GM18907 (cell line): ENCODE data around the gene ABCD2.
"Not testable (repeated sequence)": the region's sequence is repeated elsewhere in the genome, so short reads cannot be mapped to it uniquely, and the experiment has no call there.

Source experiments
- ATAC-seq: cut with Tn5 transposase; IDR thresholded peaks from one replicate; pipeline ENCODE4 v1.9.1; 2021; ENCODE audit warnings: mild to moderate bottlenecking, moderate library complexity; ENCODE audit not compliant: unreplicated experiment

The ABCD2 gene

GRCh38 chr12:39544211-39544610, 75.4 kb downstream of the ABCD2 start:
- ATAC-seq, result not testable (repeated sequence)

DNA sequence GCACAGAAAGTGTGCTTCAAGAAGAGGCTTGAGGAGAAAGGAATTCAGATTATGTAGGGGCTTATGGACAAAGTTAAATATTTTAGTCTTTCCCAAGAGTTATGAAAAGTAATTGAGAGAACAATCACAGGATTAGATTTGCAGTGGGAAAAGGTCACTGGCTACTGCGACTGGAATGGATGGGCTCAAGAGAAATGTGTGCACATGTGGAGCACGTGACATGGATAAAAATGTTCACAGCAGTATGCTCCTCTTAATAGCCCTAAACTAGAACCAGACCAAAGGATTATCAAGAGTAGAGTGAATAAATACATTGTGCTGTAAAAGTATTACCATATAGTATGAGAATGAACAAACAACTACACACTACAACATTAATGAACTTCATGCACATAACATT, 78.1 kb downstream of the ABCD2 start:
- no peak for ATAC-seq

- no peak for ATAC-seq
These were observed 80.9 kb downstream of the ABCD2 start for GRCh38 chr12:39538679-39539104.

GRCh38 chr12:39533951-39534350, 85.7 kb downstream of the ABCD2 start:
- ATAC-seq, result no peak

GRCh38 chr12:39532448-39532847, 87.2 kb downstream of the ABCD2 start:
- ATAC-seq, result no peak

DNA sequence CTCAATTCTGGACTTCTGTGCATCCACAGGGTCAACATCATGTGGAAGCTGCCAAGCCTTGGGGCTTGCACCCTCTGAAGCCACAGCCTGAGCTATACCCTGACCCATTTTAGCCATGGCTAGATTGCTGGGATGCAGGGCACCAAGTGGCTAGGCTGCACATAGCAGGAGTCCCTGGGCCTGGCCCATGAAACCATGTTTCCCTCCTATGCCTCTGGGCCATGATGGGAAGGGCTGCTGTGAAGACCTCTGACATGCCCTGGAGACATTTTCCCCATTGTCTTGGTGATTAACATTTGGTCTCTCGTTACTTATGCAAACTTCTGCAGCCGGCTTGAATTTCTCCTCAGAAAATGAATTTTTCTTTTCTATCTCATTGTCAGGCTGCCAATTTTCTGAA, 92.6 kb downstream of the ABCD2 start:
- no peak for ATAC-seq

DNA sequence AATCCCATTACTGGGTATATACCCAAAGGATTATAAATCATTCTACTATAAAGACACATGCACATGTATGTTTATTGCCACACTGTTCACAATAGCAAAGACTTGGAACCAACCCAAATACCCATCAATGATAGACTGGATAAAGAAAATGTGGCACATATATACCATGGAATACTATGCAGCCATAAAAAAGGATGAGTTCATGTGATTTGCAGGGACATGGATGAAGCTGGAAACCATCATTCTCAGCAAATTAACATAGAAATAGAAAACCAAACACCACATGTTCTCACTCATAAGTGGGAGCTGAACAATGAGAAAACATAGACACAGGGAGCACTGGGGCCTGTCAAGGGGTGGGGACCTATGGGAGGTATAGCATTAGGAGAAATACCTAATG, 97.4 kb downstream of the ABCD2 start:
- not testable (repeated sequence) for ATAC-seq

GRCh38 chr12:39510001-39510400, 109.6 kb downstream of the ABCD2 start:
- no peak for ATAC-seq

DNA sequence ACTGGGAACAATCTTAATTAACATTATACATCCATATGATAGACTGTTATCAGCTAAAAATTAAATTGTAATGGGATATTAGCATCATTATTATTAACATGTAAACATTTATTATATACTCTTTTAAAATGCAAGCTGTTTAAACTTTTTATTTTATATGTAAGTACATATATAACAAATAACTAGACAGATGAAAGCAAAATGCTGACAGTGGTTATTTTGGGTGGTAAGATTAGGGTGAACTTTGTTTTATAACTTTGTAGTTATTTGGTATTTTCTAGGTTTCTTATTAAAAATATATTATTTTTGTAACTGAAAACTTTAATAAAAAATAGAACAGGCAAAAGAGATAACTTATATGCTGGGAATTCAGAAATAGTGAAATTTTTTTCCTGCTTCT, 114.0 kb downstream of the ABCD2 start:
- ATAC-seq, result no peak

- no peak for ATAC-seq
These were observed 114.6 kb downstream of the ABCD2 start for GRCh38 chr12:39505023-39505422.

GRCh38 chr12:39503439-39503838, 116.2 kb downstream of the ABCD2 start:
- ATAC-seq, result no peak

GRCh38 chr12:39502726-39503125, 116.9 kb downstream of the ABCD2 start:
- ATAC-seq, result no peak
